GOT3 (cell line): ENCODE results near the gene PTTG1IP.
"Not testable (repeated sequence)": the region's sequence is repeated elsewhere in the genome, so short reads cannot be mapped to it uniquely, and the experiment has no call there.

ENCODE experiments used
- DNase-seq: peaks from one replicate; lab custom pipeline; 2025; ENCODE audit warnings: mixed read lengths; lab: John Stamatoyannopoulos, UW

The PTTG1IP gene

GRCh38 chr21:44873356-44874239, at the start of gene PTTG1IP:
Gene PTTG1IP, minus strand, starts transcription at chr21:44873690. Its CDS starts 74 bp downstream, at chr21:44873616.
- peak; percentile 94 for DNase-seq

- no peak for DNase-seq
Observed at GRCh38 chr21:44921928-44922327, 48.4 kb upstream of the PTTG1IP start.

- DNase-seq: no peak
Observed at GRCh38 chr21:44920694-44921604, 47.5 kb upstream of the PTTG1IP start, which contains the start of gene ITGB2. Gene ITGB2, minus strand, starts transcription at chr21:44920899. Its CDS starts 10,117 bp downstream, at chr21:44910782.

- no peak for DNase-seq
Observed at GRCh38 chr21:44919913-44920693, 46.6 kb upstream of the PTTG1IP start.

- no peak for DNase-seq
Observed at GRCh38 chr21:44919111-44919912, 45.8 kb upstream of the PTTG1IP start.

- no peak for DNase-seq
Observed at GRCh38 chr21:44918581-44919033, 45.1 kb upstream of the PTTG1IP start.

- DNase-seq: no peak
Observed at GRCh38 chr21:44918107-44918470, 44.6 kb upstream of the PTTG1IP start.

- no peak for DNase-seq
Observed at GRCh38 chr21:44917446-44918106, 44.1 kb upstream of the PTTG1IP start.

GRCh38 chr21:44916965-44917364, 43.5 kb upstream of the PTTG1IP start:
- DNase-seq: no peak

GRCh38 chr21:44914176-44914874, 40.8 kb upstream of the PTTG1IP start:
- DNase-seq: no peak

- no peak for DNase-seq
Observed at GRCh38 chr21:44913425-44914175, 40.1 kb upstream of the PTTG1IP start.

- DNase-seq: not testable (repeated sequence)
Observed at GRCh38 chr21:44912506-44913412, 39.3 kb upstream of the PTTG1IP start.

- DNase-seq: no peak
Observed at GRCh38 chr21:44912158-44912473, 38.6 kb upstream of the PTTG1IP start.

GRCh38 chr21:44911384-44912157, 38.1 kb upstream of the PTTG1IP start:
- no peak for DNase-seq

GRCh38 chr21:44911068-44911383, 37.5 kb upstream of the PTTG1IP start:
- no peak for DNase-seq

- DNase-seq: no peak
Observed at GRCh38 chr21:44910229-44911067, 37.0 kb upstream of the PTTG1IP start.

- DNase-seq: no peak
Observed at GRCh38 chr21:44909719-44910118, 36.2 kb upstream of the PTTG1IP start.
